ENCODE data around the gene MROH9. TPM values are rescaled to one million over a fixed set of nuclear protein-coding genes. Genes with fewer than 3 reads are reported as not detected.

Gene MROH9
- total RNA-seq, 1 experiment from 2014 or later = not detected

GRCh38 chr1:171038284-171038683 is 103.0 kb downstream of the MROH9 start:
- Histone ChIP-seq H2AK5ac (ENCODE audit: insufficient read length, low read length) (no peak overlapping the region), H4K20me1 (ENCODE audit: control insufficient read depth, insufficient read depth, insufficient read length) (no peaks in the 10 kb centered on the region), H3K14ac (ENCODE audit: insufficient read depth, low read length) (no peak overlapping the region), H3K4me1 (ENCODE audit: insufficient read depth, low read length) (no peaks in the 10 kb centered on the region; the same call in 1 of the 2 replicates), H3K18ac (ENCODE audit: insufficient read length, low read depth, low read length) (no peak overlapping the region), H3K56ac (ENCODE audit: insufficient read length, low read depth, low read length) (no peak overlapping the region), H2BK20ac (ENCODE audit: low read depth, low read length, poor library complexity, severe bottlenecking) (no peak overlapping the region), H2BK5ac (ENCODE audit: insufficient read length, low read length) (no peak overlapping the region), H2BK12ac (ENCODE audit: insufficient read length, low read depth, low read length) (no peak overlapping the region), H3K79me2 (ENCODE audit: insufficient read depth, low read length) (no peaks in the 10 kb centered on the region), H4K8ac (replicated peaks; ENCODE audit: insufficient read length, low read depth, low read length) (no peak overlapping the region), H4K5ac (ENCODE audit: insufficient read length, low read depth, low read length) (no peak overlapping the region), H3K4me2 (ENCODE audit: insufficient read depth, insufficient read length, low read length) (no peak overlapping the region), H4K91ac (ENCODE audit: insufficient read length, low read depth, low read length) (no peak overlapping the region), H2BK15ac (ENCODE audit: low read depth, low read length) (no peak overlapping the region), H2AFZ (ENCODE audit: low read length) (no peak overlapping the region), H3T11ph (ENCODE audit: low read length) (no peak overlapping the region), H3K9ac (ENCODE audit: extremely low read depth, insufficient read length, low read length) (no peak overlapping the region), H3K9me3 (ENCODE audit: control insufficient read depth, low read depth, low read length) (no peaks in the 10 kb centered on the region), H3K23me2 (ENCODE audit: insufficient read length, low read depth, low read length, poor library complexity, severe bottlenecking) (peaks cover 2% of the 10 kb centered on the region), H3K23ac (ENCODE audit: insufficient read length, low read depth, low read length) (no peak overlapping the region), H2BK120ac (ENCODE audit: low read depth, low read length, poor library complexity, severe bottlenecking) (no peak overlapping the region), H3K79me1 (ENCODE audit: insufficient read depth, low read depth, low read length, poor library complexity, severe bottlenecking) (no peaks in the 10 kb centered on the region), H3K27me3 (ENCODE audit: insufficient read depth, low read length) (no peaks in the 10 kb centered on the region), H3K27ac (ENCODE audit: insufficient read length, low read depth, low read length) (no peak overlapping the region), H3K4ac (ENCODE audit: low read depth, low read length) (no peak overlapping the region)
- TF ChIP-seq, protein P1, sequence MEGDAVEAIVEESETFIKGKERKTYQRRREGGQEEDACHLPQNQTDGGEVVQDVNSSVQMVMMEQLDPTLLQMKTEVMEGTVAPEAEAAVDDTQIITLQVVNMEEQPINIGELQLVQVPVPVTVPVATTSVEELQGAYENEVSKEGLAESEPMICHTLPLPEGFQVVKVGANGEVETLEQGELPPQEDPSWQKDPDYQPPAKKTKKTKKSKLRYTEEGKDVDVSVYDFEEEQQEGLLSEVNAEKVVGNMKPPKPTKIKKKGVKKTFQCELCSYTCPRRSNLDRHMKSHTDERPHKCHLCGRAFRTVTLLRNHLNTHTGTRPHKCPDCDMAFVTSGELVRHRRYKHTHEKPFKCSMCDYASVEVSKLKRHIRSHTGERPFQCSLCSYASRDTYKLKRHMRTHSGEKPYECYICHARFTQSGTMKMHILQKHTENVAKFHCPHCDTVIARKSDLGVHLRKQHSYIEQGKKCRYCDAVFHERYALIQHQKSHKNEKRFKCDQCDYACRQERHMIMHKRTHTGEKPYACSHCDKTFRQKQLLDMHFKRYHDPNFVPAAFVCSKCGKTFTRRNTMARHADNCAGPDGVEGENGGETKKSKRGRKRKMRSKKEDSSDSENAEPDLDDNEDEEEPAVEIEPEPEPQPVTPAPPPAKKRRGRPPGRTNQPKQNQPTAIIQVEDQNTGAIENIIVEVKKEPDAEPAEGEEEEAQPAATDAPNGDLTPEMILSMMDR (conservative IDR thresholded peaks at IDR 0.05) = no peak
- Mint-ChIP-seq H3K27me3 (ENCODE audit: low read depth) (no peaks in the 10 kb centered on the region; the same call in 1 of the 2 replicates), H3K36me3 (ENCODE audit: insufficient read depth in 1 of 3, low read depth in 3 of 3) (no peaks in the 10 kb centered on the region; a peak in 2 of 7 replicates), H3K4me3 (no peak overlapping the region), H3K9me3 (no peaks in the 10 kb centered on the region), H3K27ac (no peak overlapping the region), H3K4me1 (peaks cover 3 to 4% of the 10 kb centered on the region in 2 experiments)
- no peak for DNase-seq
